Cardiac fibroblast (primary cell): Measurements from ENCODE around the gene SHMT2.

ENCODE experiments used
- DNase-seq, 2 donors: peaks; one replicate each; pipeline versions ENCODE4 v3.0.0 to v3.0.0-alpha.2; 2010; ENCODE audit warnings: low read depth in 2 of 2
- H3K4me3 ChIP-seq, 2 donors: replicated peaks in 1 of 2; 1 replicate in 1 of 2; 2 replicates in 1 of 2; pipeline ENCODE4 v1.5.1; 2011; ENCODE audit warnings: low read depth in 2 of 2, low read length in 2 of 2, mild to moderate bottlenecking in 2 of 2, moderate library complexity in 1 of 2
- TF ChIP-seq, protein P1 (sequence below): IDR thresholded peaks from one replicate; pipeline ENCODE4 v1.5.1; 2011; ENCODE audit warnings: low read depth, mild to moderate bottlenecking, low read length, inconsistent platforms

SHMT2 gene

DNA sequence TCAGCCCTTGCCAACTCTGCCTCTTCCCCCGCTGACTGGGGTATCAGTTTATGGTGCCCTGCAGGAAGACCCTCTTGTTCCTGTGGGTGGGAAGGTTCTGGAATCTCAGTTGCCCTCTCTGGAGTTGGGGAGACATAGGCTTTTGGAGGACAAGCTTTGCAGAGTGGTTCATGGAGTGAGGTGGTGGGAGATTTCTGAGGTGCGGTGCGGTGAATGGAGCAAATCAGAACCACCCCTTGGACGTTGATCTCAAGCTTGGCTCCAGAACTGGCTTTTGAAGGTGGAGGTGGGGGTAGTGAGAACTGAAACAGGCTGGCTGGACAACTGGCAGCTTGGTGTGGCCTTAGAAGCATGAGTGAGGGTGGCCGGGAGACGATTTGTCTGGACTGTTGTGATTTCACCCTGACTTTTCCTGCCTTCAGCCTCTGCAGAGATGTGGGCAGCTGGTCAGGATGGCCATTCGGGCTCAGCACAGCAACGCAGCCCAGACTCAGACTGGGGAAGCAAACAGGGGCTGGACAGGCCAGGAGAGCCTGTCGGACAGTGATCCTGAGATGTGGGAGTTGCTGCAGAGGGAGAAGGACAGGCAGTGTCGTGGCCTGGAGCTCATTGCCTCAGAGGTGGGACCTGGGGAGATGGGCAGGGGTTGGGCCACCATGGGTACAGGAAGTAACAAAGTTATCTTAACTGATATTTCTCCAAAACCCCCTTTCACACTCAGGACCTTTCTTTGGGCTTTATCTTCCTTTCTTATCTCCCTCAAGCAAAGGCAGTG is 1.1 kb downstream of the SHMT2 start:
- no peak for DNase-seq
- peak overlapping the region; percentile 66 for H3K4me3 ChIP-seq
- TF ChIP-seq, protein P1, sequence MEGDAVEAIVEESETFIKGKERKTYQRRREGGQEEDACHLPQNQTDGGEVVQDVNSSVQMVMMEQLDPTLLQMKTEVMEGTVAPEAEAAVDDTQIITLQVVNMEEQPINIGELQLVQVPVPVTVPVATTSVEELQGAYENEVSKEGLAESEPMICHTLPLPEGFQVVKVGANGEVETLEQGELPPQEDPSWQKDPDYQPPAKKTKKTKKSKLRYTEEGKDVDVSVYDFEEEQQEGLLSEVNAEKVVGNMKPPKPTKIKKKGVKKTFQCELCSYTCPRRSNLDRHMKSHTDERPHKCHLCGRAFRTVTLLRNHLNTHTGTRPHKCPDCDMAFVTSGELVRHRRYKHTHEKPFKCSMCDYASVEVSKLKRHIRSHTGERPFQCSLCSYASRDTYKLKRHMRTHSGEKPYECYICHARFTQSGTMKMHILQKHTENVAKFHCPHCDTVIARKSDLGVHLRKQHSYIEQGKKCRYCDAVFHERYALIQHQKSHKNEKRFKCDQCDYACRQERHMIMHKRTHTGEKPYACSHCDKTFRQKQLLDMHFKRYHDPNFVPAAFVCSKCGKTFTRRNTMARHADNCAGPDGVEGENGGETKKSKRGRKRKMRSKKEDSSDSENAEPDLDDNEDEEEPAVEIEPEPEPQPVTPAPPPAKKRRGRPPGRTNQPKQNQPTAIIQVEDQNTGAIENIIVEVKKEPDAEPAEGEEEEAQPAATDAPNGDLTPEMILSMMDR = no peak

DNA sequence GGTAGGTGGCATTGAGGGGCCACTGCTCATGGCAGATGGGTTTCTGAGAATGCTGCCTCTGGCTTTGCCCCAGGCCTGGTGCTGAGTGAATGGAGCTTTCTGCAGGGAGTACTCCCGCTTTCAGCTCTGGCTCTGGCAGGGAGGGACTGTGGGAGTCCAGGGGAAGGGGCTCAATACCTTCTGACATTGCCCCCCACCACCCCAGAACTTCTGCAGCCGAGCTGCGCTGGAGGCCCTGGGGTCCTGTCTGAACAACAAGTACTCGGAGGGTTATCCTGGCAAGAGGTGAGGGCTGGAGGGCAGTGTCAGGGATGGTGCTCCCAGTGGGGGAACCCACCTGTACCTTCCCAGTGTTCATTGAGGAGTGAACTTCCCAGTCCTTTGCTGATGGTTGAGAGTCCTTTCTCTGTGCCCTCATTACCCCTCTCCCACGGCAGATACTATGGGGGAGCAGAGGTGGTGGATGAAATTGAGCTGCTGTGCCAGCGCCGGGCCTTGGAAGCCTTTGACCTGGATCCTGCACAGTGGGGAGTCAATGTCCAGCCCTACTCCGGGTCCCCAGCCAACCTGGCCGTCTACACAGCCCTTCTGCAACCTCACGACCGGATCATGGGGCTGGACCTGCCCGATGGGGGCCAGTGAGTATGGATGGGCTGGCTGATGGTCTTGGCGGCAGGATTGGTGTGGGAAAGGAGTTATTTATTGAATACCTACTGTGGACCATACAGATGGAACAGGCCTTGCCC is 1.9 kb downstream of the SHMT2 start:
- TF ChIP-seq, protein P1 = no peak
- H3K4me3 ChIP-seq = peak overlapping the region; percentile 66

DNA sequence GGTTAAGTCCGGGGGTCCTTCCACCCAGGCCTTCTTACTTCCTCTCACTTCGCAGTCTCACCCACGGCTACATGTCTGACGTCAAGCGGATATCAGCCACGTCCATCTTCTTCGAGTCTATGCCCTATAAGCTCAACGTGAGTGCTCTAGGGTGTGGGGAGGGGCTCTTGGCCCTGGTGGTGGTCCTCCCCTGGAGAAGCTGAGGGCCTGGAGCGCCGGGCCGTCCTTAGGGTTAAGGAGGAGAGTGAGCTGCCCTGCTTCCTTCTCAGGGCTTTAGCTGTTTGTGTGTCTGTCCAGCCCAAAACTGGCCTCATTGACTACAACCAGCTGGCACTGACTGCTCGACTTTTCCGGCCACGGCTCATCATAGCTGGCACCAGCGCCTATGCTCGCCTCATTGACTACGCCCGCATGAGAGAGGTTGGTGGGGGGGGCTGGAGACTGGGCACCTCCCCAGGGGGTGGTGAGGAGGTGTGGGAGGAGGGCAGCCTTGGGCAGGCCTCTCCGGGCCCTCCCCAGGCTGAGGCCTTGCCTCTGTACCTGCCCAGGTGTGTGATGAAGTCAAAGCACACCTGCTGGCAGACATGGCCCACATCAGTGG is 2.7 kb downstream of the SHMT2 start:
- no peak for DNase-seq
- TF ChIP-seq, protein P1 = no peak
- H3K4me3 ChIP-seq = peak overlapping the region in 1 of 2 donors; percentile 66

More for the DNA sequence above, 1.9 kb downstream of the SHMT2 start:
- no peak for DNase-seq

DNA sequence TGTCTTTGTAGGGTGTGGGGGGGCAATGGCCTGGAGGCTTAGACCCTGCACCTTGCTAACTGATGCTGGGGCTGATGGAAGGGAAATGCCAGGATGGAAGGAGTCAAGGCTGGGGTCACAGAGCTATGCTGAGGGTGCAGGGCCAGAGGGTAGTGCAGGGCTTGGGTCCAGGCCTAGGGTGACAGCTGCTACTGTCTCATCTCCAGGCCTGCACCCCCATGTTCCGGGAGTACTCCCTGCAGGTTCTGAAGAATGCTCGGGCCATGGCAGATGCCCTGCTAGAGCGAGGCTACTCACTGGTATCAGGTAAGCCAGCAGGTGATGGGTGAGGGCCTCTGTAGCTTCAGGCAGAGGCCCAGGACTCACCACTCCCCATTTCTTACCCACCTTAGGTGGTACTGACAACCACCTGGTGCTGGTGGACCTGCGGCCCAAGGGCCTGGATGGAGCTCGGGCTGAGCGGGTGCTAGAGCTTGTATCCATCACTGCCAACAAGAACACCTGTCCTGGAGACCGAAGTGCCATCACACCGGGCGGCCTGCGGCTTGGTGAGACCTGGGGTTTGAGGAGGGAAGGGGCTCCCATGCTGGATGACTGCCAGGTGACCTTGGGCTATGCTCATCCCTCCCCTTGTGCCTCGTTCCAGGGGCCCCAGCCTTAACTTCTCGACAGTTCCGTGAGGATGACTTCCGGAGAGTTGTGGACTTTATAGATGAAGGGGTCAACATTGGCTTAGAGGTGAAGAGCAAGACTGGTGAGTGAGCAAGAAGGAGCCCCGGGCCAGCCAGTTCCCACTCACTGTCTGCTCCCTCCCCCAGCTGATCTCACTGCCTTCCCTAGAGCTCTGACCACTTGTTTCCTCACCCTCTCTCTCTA is 4.1 kb downstream of the SHMT2 start:
- H3K4me3 ChIP-seq = no peak overlapping the region
- TF ChIP-seq, protein P1 = no peak
- peak; percentile 78 to 95 for DNase-seq

DNA sequence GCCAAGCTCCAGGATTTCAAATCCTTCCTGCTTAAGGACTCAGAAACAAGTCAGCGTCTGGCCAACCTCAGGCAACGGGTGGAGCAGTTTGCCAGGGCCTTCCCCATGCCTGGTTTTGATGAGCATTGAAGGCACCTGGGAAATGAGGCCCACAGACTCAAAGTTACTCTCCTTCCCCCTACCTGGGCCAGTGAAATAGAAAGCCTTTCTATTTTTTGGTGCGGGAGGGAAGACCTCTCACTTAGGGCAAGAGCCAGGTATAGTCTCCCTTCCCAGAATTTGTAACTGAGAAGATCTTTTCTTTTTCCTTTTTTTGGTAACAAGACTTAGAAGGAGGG is 4.7 kb downstream of the SHMT2 start:
- no peak overlapping the region for H3K4me3 ChIP-seq
- DNase-seq = no peak
- TF ChIP-seq, protein P1 = no peak

DNA sequence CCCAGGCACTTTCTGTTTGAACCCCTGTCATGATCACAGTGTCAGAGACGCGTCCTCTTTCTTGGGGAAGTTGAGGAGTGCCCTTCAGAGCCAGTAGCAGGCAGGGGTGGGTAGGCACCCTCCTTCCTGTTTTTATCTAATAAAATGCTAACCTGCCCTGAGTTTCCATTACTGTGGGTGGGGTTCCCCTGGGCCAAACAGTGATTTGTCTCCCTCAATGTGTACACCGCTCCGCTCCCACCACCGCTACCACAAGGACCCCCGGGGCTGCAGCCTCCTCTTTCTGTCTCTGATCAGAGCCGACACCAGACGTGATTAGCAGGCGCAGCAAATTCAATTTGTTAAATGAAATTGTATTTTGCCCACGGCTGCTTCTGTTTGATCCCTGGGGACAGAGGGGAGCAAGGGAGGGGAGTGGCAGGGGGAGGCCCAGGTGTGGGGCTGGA is 5.1 kb downstream of the SHMT2 start:
- TF ChIP-seq, protein P1 = no peak
- DNase-seq = no peak
- peak overlapping the region in 1 of 2 donors; percentile 3 for H3K4me3 ChIP-seq
